ENCODE results near the gene STH.
A peak's percentile ranks its signal among the peaks of the same experiment; 100 is the strongest.

STH gene

GRCh38 chr17:45984368-45984767, 14.7 kb upstream of the STH start:
- FAIRE-seq (no peak), DNase-seq (ENCODE audit: low spot score) (no peak)

DNA sequence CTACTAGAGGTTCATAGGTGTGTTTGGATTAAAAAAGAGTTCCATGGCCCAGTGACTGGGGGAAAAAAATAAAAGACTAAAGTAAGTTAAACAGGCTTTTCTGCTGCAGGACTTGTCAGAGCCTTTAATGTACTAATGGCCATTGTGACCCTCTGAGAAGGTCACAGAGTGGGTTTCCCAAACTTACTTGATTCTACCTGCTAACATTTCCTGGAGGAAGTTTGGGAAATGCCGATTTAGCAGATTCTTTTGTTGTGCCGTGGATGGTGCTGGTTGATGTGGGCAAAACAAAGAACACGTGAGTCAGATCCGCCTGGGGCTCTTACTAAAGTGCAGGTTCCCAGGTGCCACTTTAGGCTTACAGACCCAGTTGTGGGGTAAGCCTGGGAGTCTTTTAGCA, 13.6 kb upstream of the STH start:
- FAIRE-seq (no peak), DNase-seq (ENCODE audit: low spot score) (no peak)

- DNase-seq (ENCODE audit: low spot score) = no peak
- no peak for FAIRE-seq
Observed at GRCh38 chr17:45986056-45986455, 13.0 kb upstream of the STH start.

DNA sequence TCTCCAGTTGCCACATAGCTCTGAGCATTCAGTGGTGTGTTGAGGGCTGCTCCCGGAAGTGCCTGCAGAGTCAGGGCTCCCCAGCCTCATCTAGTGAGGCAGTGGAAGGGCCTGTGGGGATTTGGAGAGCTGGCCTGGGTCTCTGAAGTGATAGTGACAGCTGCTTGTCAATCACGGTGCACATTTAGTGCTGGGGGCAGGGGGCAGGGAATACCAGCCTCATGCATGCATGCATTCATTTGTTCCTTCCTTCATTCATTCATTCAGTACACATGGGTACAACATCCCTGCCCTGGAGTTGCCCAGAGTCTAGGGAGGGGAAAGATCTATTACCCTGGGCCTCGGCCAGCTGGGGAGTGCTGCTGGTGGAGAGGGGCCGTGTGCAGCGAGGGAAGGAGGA, 11.3 kb upstream of the STH start:
- DNase-seq (ENCODE audit: low spot score) = no peak
- FAIRE-seq = no peak

DNA sequence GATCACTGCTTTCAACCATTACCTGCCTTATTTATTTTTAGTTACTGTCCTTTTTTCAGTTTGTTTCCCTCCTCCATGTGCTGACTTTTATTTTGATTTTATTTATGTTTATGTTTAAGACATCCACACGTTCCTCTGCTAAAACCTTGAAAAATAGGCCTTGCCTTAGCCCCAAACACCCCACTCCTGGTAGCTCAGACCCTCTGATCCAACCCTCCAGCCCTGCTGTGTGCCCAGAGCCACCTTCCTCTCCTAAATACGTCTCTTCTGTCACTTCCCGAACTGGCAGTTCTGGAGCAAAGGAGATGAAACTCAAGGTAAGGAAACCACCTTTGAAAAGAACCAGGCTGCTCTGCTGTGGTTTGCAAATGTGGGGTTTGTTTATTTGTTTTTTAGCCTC, 9.3 kb upstream of the STH start:
- FAIRE-seq = no peak

DNA sequence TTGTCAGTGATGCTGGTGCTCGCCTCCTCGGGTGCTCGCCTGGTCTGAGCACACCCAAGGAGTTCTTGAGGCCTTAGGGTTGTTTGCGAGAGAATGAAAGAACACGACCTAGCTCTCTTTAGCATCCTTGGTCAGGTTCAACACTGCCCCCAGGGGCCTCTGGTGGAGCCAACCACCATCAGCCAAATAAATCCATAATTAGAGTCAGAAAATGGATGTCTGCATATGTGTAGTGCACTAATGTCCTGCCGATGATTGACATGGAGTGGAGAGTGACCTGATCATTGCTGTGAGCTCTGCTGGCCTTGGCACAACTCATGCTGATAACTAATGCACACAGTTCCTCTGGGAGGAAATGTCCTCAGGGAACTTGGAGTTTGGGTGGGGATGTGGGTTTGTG, 8.2 kb upstream of the STH start:
- FAIRE-seq = no peak
- DNase-seq (ENCODE audit: low spot score) = no peak

More for the DNA sequence above, 9.3 kb upstream of the STH start:
- no peak for DNase-seq (ENCODE audit: low spot score)

- DNase-seq (ENCODE audit: low spot score) (no peak), FAIRE-seq (no peak)
Observed at GRCh38 chr17:45991341-45991740, 7.7 kb upstream of the STH start.

DNA sequence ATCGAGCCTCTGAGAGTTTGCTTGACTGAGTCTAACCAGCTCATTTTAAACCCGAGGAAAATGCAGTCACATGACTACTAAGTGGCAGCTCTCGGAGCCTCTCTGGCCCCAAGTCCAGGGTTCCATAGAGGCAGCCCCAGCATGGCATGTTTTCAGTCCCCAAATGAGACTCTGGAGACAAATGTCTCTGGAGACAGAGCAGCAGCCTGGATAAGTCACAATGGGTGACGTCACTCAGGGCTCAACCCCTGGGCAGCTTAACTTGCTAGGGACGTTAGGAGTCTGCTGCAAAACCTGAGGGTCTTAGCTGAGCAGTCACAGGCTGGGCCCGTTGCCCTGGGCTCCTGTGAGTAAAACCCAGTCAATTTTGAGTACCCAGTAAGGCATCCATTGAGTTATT, 6.9 kb upstream of the STH start:
- no peak for DNase-seq (ENCODE audit: low spot score)
- FAIRE-seq = no peak

DNA sequence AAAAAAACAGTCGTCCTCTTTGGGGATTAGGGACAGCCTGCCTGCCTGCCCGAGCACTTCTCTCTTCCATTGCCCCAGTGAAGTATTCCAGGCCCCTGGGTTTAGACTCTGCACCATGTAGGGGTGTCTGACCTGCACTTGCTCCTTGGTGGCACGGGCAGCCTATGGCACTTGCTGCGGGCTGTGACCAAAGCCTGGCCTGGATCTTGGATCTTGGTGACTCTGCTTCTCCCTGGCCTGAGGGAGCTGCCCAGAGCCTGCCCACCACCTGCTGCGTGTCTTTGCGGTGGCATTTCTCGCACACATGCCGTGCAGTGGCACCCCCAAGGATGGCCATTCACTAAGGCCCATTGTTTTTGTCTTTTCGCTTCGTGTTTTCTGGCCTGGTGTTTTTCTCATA, 6.1 kb upstream of the STH start:
- DNase-seq (ENCODE audit: low spot score) = no peak
- no peak for FAIRE-seq

DNA sequence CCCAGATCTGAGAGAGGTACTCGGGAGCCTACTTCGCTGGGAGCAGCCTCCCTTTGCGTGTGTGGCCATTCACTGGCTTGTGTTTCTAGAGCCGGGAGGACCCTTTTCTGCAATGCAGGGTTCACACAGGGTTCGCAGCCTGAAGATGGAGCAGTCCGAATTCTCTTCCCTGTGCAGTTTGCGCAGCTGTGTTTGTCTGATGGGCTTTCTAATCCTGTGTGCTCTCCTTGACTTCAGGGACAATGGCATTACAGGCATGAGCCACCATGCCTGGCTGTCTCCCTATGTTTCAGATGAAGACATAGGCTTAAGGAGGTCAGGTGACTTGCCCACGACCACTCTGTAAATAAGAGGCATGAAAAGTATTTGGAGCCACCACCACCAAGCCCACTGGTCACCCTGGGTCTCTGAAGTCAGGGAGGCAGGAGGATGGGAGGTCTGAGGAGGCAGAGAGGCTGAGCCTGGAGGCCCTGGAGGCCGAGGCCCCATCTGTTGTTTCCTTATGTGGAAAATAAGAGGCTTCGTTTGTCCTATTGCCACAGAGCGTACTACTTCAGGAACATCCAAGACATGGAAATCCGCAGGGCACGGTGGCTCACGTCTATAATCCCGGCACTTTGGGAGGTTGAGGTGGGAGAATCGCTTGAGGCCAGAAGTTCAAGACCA, 5.0 kb upstream of the STH start:
- DNase-seq (ENCODE audit: low spot score) = no peak
- no peak for FAIRE-seq

GRCh38 chr17:45994987-45995386, 4.1 kb upstream of the STH start:
- FAIRE-seq (no peak), DNase-seq (ENCODE audit: low spot score) (no peak)

GRCh38 chr17:45995627-45996270, 3.3 kb upstream of the STH start:
- DNase-seq (ENCODE audit: low spot score) (no peak), FAIRE-seq (no peak)

- DNase-seq (ENCODE audit: low spot score) (no peak), FAIRE-seq (no peak)
Observed at GRCh38 chr17:45996282-45996937, 2.6 kb upstream of the STH start.

- FAIRE-seq (no peak), DNase-seq (ENCODE audit: low spot score) (no peak)
Observed at GRCh38 chr17:45997166-45997565, 1.9 kb upstream of the STH start.

GRCh38 chr17:45997624-45998023, 1.4 kb upstream of the STH start:
- FAIRE-seq (no peak), DNase-seq (ENCODE audit: low spot score) (no peak)

DNA sequence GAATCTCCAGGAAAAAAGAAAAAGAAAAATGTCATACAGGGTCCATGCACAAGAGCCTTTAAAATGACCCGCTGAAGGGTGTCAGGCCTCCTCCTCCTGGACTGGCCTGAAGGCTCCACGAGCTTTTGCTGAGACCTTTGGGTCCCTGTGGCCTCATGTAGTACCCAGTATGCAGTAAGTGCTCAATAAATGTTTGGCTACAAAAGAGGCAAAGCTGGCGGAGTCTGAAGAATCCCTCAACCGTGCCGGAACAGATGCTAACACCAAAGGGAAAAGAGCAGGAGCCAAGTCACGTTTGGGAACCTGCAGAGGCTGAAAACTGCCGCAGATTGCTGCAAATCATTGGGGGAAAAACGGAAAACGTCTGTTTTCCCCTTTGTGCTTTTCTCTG, 845 bp downstream of the STH start:
- DNase-seq (ENCODE audit: low spot score) = no peak

DNA sequence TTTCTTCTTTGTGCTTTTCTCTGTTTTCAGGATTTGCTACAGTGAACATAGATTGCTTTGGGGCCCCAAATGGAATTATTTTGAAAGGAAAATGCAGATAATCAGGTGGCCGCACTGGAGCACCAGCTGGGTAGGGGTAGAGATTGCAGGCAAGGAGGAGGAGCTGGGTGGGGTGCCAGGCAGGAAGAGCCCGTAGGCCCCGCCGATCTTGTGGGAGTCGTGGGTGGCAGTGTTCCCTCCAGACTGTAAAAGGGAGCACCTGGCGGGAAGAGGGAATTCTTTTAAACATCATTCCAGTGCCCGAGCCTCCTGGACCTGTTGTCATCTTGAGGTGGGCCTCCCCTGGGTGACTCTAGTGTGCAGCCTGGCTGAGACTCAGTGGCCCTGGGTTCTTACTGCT, 1.2 kb downstream of the STH start:
- FAIRE-seq (no peak), DNase-seq (ENCODE audit: low spot score) (no peak)

More for the DNA sequence above, 845 bp downstream of the STH start:
- no peak for FAIRE-seq

DNA sequence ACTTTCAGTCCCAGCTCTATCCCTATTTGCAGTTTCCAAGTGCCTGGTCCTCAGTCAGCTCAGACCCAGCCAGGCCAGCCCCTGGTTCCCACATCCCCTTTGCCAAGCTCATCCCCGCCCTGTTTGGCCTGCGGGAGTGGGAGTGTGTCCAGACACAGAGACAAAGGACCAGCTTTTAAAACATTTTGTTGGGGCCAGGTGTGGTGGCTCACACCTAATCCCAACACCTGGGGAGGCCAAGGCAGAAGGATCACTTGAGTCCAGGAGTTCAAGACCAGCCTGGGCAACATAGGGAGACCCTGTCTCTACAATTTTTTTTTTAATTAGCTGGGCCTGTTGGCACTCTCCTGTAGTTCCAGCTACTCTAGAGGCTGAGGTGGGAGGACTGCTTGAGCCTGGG, 1.7 kb downstream of the STH start:
- FAIRE-seq (no peak), DNase-seq (ENCODE audit: low spot score) (no peak)

- FAIRE-seq = no peak
- DNase-seq (ENCODE audit: low spot score) = no peak
Observed at GRCh38 chr17:46001390-46002310, 2.6 kb downstream of the STH start.

DNA sequence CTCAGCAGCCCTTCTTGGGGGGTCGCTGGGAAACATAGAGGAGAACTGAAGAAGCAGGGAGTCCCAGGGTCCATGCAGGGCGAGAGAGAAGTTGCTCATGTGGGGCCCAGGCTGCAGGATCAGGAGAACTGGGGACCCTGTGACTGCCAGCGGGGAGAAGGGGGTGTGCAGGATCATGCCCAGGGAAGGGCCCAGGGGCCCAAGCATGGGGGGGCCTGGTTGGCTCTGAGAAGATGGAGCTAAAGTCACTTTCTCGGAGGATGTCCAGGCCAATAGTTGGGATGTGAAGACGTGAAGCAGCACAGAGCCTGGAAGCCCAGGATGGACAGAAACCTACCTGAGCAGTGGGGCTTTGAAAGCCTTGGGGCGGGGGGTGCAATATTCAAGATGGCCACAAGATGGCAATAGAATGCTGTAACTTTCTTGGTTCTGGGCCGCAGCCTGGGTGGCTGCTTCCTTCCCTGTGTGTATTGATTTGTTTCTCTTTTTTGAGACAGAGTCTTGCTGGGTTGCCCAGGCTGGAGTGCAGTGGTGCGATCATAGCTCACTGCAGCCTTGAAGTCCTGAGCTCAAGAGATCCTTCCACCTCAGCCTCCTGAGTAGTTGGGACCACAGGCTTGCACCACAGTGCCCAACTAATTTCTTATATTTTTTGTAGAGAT, 3.4 kb downstream of the STH start:
- DNase-seq (ENCODE audit: low spot score) (peak; percentile 39), FAIRE-seq (no peak)

DNA sequence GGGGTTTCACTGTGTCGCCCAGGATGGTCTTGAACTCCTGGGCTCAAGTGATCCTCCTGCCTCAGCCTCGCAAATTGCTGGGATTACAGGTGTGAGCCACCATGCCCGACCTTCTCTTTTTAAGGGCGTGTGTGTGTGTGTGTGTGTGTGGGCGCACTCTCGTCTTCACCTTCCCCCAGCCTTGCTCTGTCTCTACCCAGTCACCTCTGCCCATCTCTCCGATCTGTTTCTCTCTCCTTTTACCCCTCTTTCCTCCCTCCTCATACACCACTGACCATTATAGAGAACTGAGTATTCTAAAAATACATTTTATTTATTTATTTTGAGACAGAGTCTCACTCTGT, 3.9 kb downstream of the STH start:
- no peak for FAIRE-seq

More for the DNA sequence above, 3.9 kb downstream of the STH start:
- DNase-seq (ENCODE audit: low spot score) = no peak

Data from RCC 7860 (cell line).